Tibial nerve (tissue), 4 donors: ENCODE results near the gene KAZN.

Experiments used
- CTCF ChIP-seq, 5 experiments: fragments of 200-600 bp in 3 of 5; fragments of 450-650 bp in 2 of 5; sonication (generic) in 3 of 5; IDR thresholded peaks; one replicate each; pipeline ENCODE4 v1.5.1; 2016 to 2019; ENCODE audit warnings: antibody characterized with exemption in 5 of 5, mild to moderate bottlenecking in 3 of 5, moderate library complexity in 2 of 5
- EP300 ChIP-seq, 2 donors: sonication (generic); formaldehyde crosslinking; IDR thresholded peaks; one replicate each; pipeline ENCODE4 v1.6.1; 2017; ENCODE audit warnings: antibody characterized with exemption in 2 of 2, mild to moderate bottlenecking in 1 of 2
- POLR2A ChIP-seq, 2 donors: fragments of 450-650 bp; IDR thresholded peaks; one replicate each; pipeline ENCODE4 v1.6.1; 2017; ENCODE audit warnings: antibody characterized with exemption in 2 of 2, mild to moderate bottlenecking in 2 of 2, moderate library complexity in 2 of 2

GRCh38 chr1:14849038-14849437 lies 250.6 kb downstream of the KAZN start:
- no peak for TF ChIP-seq CTCF (IDR thresholded peaks at IDR 0.05)
- no peak for TF ChIP-seq POLR2A (IDR thresholded peaks at IDR 0.05)
- no peak for TF ChIP-seq EP300 (IDR thresholded peaks at IDR 0.05)
